Nasal cavity respiratory epithelium epithelial cell of viscerocranial mucosa (primary cell): Measurements from ENCODE around the gene GOLGA6L9. TPM values are rescaled to one million over a fixed set of nuclear protein-coding genes. Genes with fewer than 3 reads are reported as not detected.

Experiments used
- total RNA-seq: library from RNA; depleted of rRNA; stranded (reverse); fragments of >200 nt; gene quantifications from 2 replicates; pipeline ENCODE4 v1.2.3, GENCODE V29; 2014

Gene GOLGA6L9
- 8.8 and 9.2 TPM in 2 replicates for total RNA-seq

GRCh38 chr15:82429693-82430092, at the start of gene GOLGA6L9:
TSS of gene GOLGA6L9 (plus strand) at chr15:82429816. CDS start at chr15:82430080, 264 bp downstream.

Other genes starting within 250 kb of the GOLGA6L9 start
- gene EFL1, start 167.1 kb upstream of the GOLGA6L9 start, total RNA-seq, result 29.4 and 32.2 TPM in 2 replicates
- 0.68 and 3.1 TPM in 2 replicates for gene SAXO2, start 167.0 kb upstream of the GOLGA6L9 start, total RNA-seq
- gene GOLGA6L10, start 80.3 kb upstream of the GOLGA6L9 start, total RNA-seq, result 0.21 and 1.4 TPM in 2 replicates
- 2,714 and 3,846 TPM in 2 replicates for gene RPS17, start 110.6 kb downstream of the GOLGA6L9 start, total RNA-seq
- 0.07 TPM in 1 of 2 replicates, not detected in the other for gene CPEB1, start 217.5 kb downstream of the GOLGA6L9 start, total RNA-seq